HG03039 (cell line): Measurements from ENCODE around the gene HSPB9.
"Not testable (repeated sequence)": the region's sequence is repeated elsewhere in the genome, so short reads cannot be mapped to it uniquely, and the experiment has no call there.

Experiments
- ATAC-seq: cut with Tn5 transposase; IDR thresholded peaks from one replicate; pipeline ENCODE4 v1.9.1; 2021; ENCODE audit warnings: mild to moderate bottlenecking, moderate library complexity; ENCODE audit not compliant: unreplicated experiment

Gene HSPB9

GRCh38 chr17:42140690-42141089 lies 18.1 kb downstream of the HSPB9 start:
- ATAC-seq = not testable (repeated sequence)

- ATAC-seq = no peak
Measured at GRCh38 chr17:42141382-42141781, 18.8 kb downstream of the HSPB9 start.

GRCh38 chr17:42142371-42142896 lies 19.8 kb downstream of the HSPB9 start:
- ATAC-seq = no peak

- ATAC-seq = not testable (repeated sequence)
Measured at GRCh38 chr17:42143138-42143537, 20.5 kb downstream of the HSPB9 start.

GRCh38 chr17:42146911-42147607 lies 24.5 kb downstream of the HSPB9 start:
- no peak for ATAC-seq

- no peak for ATAC-seq
Measured at GRCh38 chr17:42153919-42154742, 31.5 kb downstream of the HSPB9 start.

- ATAC-seq = no peak
Measured at GRCh38 chr17:42155614-42156045, 33.0 kb downstream of the HSPB9 start.

- no peak for ATAC-seq
Measured at GRCh38 chr17:42159796-42160530, 37.4 kb downstream of the HSPB9 start.

- ATAC-seq = no peak
Measured at GRCh38 chr17:42160531-42160910, 37.9 kb downstream of the HSPB9 start.

- ATAC-seq = no peak
Measured at GRCh38 chr17:42163113-42163512, 40.5 kb downstream of the HSPB9 start.

- ATAC-seq = no peak
Measured at GRCh38 chr17:42163696-42164407, 41.2 kb downstream of the HSPB9 start.

- ATAC-seq = no peak
Measured at GRCh38 chr17:42165751-42166150, 43.1 kb downstream of the HSPB9 start.

- ATAC-seq = no peak
Measured at GRCh38 chr17:42166196-42166763, 43.7 kb downstream of the HSPB9 start.

GRCh38 chr17:42167807-42168206 lies 45.2 kb downstream of the HSPB9 start:
- ATAC-seq = no peak

- ATAC-seq = no peak
Measured at GRCh38 chr17:42169351-42169750, 46.7 kb downstream of the HSPB9 start.

- ATAC-seq = no peak
Measured at GRCh38 chr17:42171831-42172230, 49.2 kb downstream of the HSPB9 start.
